Stimulated activated naive CD8-positive, alpha-beta T cell treated with anti-CD3 and anti-CD28 coated beads, Interleukin-15, Interleukin-2, amounts not matched to agents 100 ng/mL and 50 ng/mL, for 24 hours (primary cell): ENCODE data around the gene CA11.

Source experiments
- H3K27ac Mint-ChIP-seq: one replicate; pipeline ENCODE4 v1.8.0; 2021; ENCODE audit warnings: mild to moderate bottlenecking, mixed read lengths
- H3K27me3 Mint-ChIP-seq: one replicate; pipeline ENCODE4 v1.8.0; 2021; ENCODE audit warnings: mixed read lengths
- H3K36me3 Mint-ChIP-seq: one replicate; pipeline ENCODE4 v1.8.0; 2021; ENCODE audit warnings: low read depth, mixed read lengths
- H3K4me1 Mint-ChIP-seq: one replicate; pipeline ENCODE4 v1.8.0; 2021; ENCODE audit warnings: low read depth, mixed read lengths
- H3K4me3 Mint-ChIP-seq: one replicate; pipeline ENCODE4 v1.8.0; 2021; ENCODE audit warnings: mild to moderate bottlenecking, mixed read lengths
- H3K9me3 Mint-ChIP-seq: one replicate; pipeline ENCODE4 v1.8.0; 2021; ENCODE audit warnings: mixed read lengths

Gene CA11

GRCh38 chr19:48630296-48631063 is 15.5 kb downstream of the CA11 start:
- H3K4me1 Mint-ChIP-seq: peaks cover 56% of the 10 kb centered on the region
- H3K4me3 Mint-ChIP-seq: no peak overlapping the region
- H3K27ac Mint-ChIP-seq: no peak overlapping the region
- no peaks in the 10 kb centered on the region for H3K9me3 Mint-ChIP-seq
- H3K36me3 Mint-ChIP-seq: peaks cover 7% of the 10 kb centered on the region
- H3K27me3 Mint-ChIP-seq: no peaks in the 10 kb centered on the region

GRCh38 chr19:48629599-48630295 is 16.2 kb downstream of the CA11 start:
- H3K27me3 Mint-ChIP-seq: no peaks in the 10 kb centered on the region
- no peak overlapping the region for H3K27ac Mint-ChIP-seq
- peaks cover 12% of the 10 kb centered on the region for H3K36me3 Mint-ChIP-seq
- H3K4me3 Mint-ChIP-seq: no peak overlapping the region
- H3K4me1 Mint-ChIP-seq: peaks cover 57% of the 10 kb centered on the region
- no peaks in the 10 kb centered on the region for H3K9me3 Mint-ChIP-seq

DNA sequence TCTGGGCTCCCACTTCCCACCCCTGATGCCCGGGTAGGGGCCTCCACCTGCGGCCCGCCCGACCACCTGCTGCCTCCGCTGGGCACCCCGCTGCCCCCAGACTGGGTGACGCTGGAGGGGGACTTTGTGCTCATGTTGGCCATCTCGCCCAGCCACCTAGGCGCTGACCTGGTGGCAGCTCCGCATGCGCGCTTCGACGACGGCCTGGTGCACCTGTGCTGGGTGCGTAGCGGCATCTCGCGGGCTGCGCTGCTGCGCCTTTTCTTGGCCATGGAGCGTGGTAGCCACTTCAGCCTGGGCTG is 16.7 kb downstream of the CA11 start:
- Mint-ChIP-seq H3K36me3 (peaks cover 12% of the 10 kb centered on the region), H3K27ac (no peak overlapping the region), H3K4me1 (peaks cover 57% of the 10 kb centered on the region)

GRCh38 chr19:48628486-48629296 is 17.3 kb downstream of the CA11 start:
- H3K27me3 Mint-ChIP-seq: no peaks in the 10 kb centered on the region
- peaks cover 16% of the 10 kb centered on the region for H3K36me3 Mint-ChIP-seq
- peaks cover 58% of the 10 kb centered on the region for H3K4me1 Mint-ChIP-seq
- H3K9me3 Mint-ChIP-seq: no peaks in the 10 kb centered on the region
- H3K4me3 Mint-ChIP-seq: no peak overlapping the region
- H3K27ac Mint-ChIP-seq: no peak overlapping the region

More for the DNA sequence above, 16.7 kb downstream of the CA11 start:
- Mint-ChIP-seq H3K4me3 (no peak overlapping the region), H3K9me3 (no peaks in the 10 kb centered on the region), H3K27me3 (no peaks in the 10 kb centered on the region)

DNA sequence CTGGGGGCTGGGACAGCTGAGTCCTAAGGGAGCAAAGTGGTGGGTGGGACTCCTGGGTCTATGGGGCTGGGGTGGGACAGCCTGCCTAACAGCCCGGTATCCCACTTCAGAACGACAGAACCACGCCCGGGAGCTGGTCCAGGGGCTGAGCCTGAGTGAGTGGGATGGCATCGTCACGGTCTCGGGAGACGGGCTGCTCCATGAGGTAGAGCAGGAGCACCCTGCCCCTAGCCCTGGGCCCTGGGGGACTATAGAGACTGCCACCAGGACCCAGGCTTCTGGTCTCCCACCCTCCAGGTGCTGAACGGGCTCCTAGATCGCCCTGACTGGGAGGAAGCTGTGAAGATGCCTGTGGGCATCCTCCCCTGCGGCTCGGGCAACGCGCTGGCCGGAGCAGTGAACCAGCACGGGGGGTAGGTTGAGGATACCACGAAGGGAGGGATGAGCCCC is 18.1 kb downstream of the CA11 start:
- H3K4me3 Mint-ChIP-seq: no peak overlapping the region
- H3K4me1 Mint-ChIP-seq: peaks cover 56% of the 10 kb centered on the region
- H3K27ac Mint-ChIP-seq: no peak overlapping the region
- no peaks in the 10 kb centered on the region for H3K9me3 Mint-ChIP-seq
- no peaks in the 10 kb centered on the region for H3K27me3 Mint-ChIP-seq
- H3K36me3 Mint-ChIP-seq: peaks cover 22% of the 10 kb centered on the region

DNA sequence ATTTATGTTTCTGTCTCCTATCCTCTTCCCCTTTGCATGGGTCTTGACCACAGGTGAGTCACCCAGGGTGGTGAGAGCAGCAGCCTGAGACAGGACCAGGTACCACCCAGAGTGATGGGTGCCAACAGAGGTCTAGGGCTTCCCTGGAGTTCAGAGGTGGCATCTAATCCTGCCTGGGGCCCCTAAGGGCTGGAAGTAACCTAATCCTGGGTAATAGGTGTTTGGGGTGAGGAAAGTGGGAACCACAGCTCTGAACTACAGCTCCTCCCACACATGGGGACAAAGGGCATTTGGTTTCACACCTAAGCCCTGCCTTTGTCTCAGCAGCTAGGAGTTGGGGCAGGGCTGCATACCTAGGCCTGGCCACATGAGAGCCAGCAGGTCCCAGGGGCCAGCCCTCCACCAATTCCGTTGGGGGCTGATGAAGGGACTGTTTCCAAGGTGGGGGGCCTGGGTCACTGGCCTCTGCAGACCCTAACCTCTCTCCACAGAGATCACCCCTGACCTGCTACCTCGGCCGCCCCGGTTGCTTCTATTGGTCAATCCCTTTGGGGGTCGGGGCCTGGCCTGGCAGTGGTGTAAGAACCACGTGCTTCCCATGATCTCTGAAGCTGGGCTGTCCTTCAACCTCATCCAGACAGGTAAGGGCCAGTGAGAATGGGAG is 18.7 kb downstream of the CA11 start:
- Mint-ChIP-seq H3K4me1 (peaks cover 55% of the 10 kb centered on the region), H3K36me3 (peaks cover 26% of the 10 kb centered on the region), H3K4me3 (no peak overlapping the region), H3K9me3 (no peaks in the 10 kb centered on the region), H3K27me3 (no peaks in the 10 kb centered on the region), H3K27ac (peak overlapping the region; percentile 37)

DNA sequence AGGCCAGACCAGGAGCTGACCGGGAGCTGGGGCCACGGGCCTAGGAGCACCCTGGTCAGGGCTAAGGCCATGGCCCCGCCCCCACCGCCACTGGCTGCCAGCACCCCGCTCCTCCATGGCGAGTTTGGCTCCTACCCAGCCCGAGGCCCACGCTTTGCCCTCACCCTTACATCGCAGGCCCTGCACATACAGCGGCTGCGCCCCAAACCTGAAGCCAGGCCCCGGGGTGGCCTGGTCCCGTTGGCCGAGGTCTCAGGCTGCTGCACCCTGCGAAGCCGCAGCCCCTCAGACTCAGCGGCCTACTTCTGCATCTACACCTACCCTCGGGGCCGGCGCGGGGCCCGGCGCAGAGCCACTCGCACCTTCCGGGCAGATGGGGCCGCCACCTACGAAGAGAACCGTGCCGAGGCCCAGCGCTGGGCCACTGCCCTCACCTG is 20.1 kb downstream of the CA11 start:
- Mint-ChIP-seq H3K27ac (no peak overlapping the region), H3K36me3 (peaks cover 34% of the 10 kb centered on the region), H3K9me3 (no peaks in the 10 kb centered on the region), H3K27me3 (no peaks in the 10 kb centered on the region), H3K4me1 (peaks cover 58% of the 10 kb centered on the region), H3K4me3 (no peak overlapping the region)

GRCh38 chr19:48624791-48625723 is 20.9 kb downstream of the CA11 start:
- no peaks in the 10 kb centered on the region for H3K9me3 Mint-ChIP-seq
- peaks cover 55% of the 10 kb centered on the region for H3K4me1 Mint-ChIP-seq
- H3K4me3 Mint-ChIP-seq: peak overlapping the region; percentile 86
- no peaks in the 10 kb centered on the region for H3K27me3 Mint-ChIP-seq
- peaks cover 30% of the 10 kb centered on the region for H3K36me3 Mint-ChIP-seq
- H3K27ac Mint-ChIP-seq: no peak overlapping the region

GRCh38 chr19:48624067-48624594 is 21.9 kb downstream of the CA11 start:
- peaks cover 61% of the 10 kb centered on the region for H3K4me1 Mint-ChIP-seq
- H3K9me3 Mint-ChIP-seq: no peaks in the 10 kb centered on the region
- peaks cover 37% of the 10 kb centered on the region for H3K36me3 Mint-ChIP-seq
- H3K27me3 Mint-ChIP-seq: no peaks in the 10 kb centered on the region
- H3K4me3 Mint-ChIP-seq: peak overlapping the region; percentile 86
- peak overlapping the region; percentile 95 for H3K27ac Mint-ChIP-seq

- Mint-ChIP-seq H3K27ac (peak overlapping the region; percentile 95), H3K36me3 (peaks cover 42% of the 10 kb centered on the region), H3K27me3 (no peaks in the 10 kb centered on the region), H3K4me3 (peak overlapping the region; percentile 86), H3K4me1 (peaks cover 63% of the 10 kb centered on the region), H3K9me3 (no peaks in the 10 kb centered on the region)
Observed at GRCh38 chr19:48623556-48624066, 22.4 kb downstream of the CA11 start.

DNA sequence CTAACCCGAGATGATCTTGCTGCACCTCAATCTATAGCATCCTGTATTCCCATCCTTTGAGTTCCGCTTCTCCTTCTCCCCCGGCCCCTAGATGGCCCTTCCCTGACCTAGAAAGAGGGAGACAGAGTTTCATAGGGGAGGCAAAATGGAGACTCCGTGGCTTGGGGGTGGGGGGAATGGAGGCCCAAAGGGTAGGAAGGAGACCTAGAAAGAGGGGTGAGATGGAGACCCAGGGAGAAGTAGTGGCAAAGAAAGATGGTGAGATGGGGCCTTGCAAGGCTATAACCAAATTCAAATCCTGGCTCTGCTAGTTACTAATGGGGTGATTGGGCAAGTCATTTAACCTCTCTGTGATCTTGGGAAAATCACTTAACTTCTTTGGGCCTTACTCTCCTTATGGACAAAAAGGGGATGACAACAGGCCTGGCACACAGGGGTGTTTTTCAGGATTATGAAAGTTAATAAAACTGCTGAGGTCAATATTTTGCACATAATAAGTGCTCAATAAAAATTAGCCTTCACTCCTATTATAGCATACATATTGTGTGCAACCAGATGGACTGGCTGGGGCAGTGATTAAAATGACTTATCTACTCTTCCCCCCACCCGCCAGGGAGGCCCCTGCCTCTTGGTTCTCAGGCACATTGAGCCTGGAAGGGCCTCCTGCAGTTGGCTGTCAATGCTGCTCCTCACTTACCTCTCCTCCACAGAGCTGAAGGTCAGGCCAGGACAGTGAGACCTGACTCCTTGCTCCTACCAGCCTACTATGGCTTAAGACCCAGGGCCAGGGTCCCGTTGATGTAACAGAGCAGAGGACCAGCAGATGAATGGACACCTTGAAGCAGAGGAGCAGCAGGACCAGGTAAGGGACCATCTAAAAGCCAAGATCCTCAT is 26.0 kb downstream of the CA11 start:
- Mint-ChIP-seq H3K36me3 (peaks cover 68% of the 10 kb centered on the region), H3K9me3 (no peaks in the 10 kb centered on the region), H3K4me3 (peak overlapping the region; percentile 97), H3K4me1 (peaks cover 73% of the 10 kb centered on the region), H3K27me3 (no peaks in the 10 kb centered on the region), H3K27ac (peak overlapping the region; percentile 100)

DNA sequence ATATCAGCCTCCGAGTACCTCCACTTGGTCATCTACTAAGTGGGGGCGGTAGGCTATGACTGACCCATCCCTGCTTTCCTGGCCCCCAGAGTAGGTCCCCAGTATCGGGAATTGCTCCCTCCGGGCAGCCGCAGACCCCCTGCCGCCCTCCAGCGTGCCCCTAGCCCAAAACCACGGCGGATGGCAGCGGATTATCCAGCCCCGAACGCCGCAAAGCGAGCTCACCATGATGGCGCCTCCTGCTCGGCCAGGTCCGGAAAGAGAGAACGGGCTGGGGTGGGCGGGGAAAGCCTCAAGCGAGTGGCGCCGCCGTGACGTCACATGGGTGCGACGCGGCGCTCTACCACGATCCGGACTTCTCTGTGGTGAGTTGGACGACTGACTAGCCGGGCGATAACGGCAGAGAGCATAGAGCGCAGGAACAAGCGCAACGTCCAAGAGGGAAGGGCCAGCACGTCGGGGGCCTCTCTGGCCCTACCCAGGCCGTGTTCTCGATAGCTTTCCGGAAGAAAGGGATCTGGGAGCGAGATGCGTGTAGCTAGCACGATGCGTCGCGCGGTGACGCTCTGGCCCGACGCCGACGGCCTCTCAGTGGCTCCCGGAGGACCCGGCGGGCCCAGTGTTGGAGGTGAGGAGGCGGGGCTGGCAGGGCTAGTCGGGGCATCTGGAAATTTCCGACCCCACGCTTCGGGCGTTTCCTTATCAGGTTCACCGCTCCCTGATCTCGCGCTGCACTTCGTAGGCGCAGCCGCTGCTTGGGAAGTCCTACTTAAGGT is 26.9 kb downstream of the CA11 start, which contains the start of the genes RPL18 and SPHK2:
RPL18 (minus strand) TSS at position 263 of the 776 bp plus-strand sequence; CDS start at position 228, 35 bp downstream.
SPHK2 (plus strand) TSS at position 591 of the 776 bp plus-strand sequence. CDS start 1,009 bp downstream, outside the sequence.
- peak within 1 kb of the TSS; percentile 100 for H3K27ac Mint-ChIP-seq
- H3K36me3 Mint-ChIP-seq: peaks cover 72% of the 10 kb centered on the region
- H3K4me1 Mint-ChIP-seq: peaks cover 65% of the 10 kb centered on the region
- H3K27me3 Mint-ChIP-seq: no peaks in the 10 kb centered on the region
- H3K9me3 Mint-ChIP-seq: no peaks in the 10 kb centered on the region
- H3K4me3 Mint-ChIP-seq: peak within 1 kb of the TSS; percentile 97
